Measurements from ENCODE around the gene PRMT3.

The PRMT3 gene

GRCh38 chr11:20450829-20451228, 63.3 kb downstream of the PRMT3 start:
- Histone ChIP-seq H2AFZ (ENCODE audit: low read length) (no peak overlapping the region), H3F3A (ENCODE audit: insufficient read depth, low read length) (no peaks in the 10 kb centered on the region), H3K9ac (ENCODE audit: low read length) (no peak overlapping the region), H3K4me2 (ENCODE audit: low read depth, low read length) (no peak overlapping the region), H3K27me3 (replicated peaks; ENCODE audit: insufficient read depth, low read length) (no peaks in the 10 kb centered on the region), H3K36me3 (replicated peaks; ENCODE audit: insufficient read depth, low read length) (0 out of 2 replicates have a peak, but pooled peaks cover 3% of the 10 kb centered on the region), H3K4me3 (ENCODE audit: low read length) (no peak overlapping the region), H3K79me2 (ENCODE audit: low read length) (no peaks in the 10 kb centered on the region), H3K27ac (ENCODE audit: low read length) (no peak overlapping the region), H3K9me3 (replicated peaks; ENCODE audit: insufficient read depth, low read length) (no peaks in the 10 kb centered on the region), H3K4me1 (ENCODE audit: low read length) (no peaks in the 10 kb centered on the region), H4K20me1 (ENCODE audit: insufficient read depth, low read length) (no peaks in the 10 kb centered on the region), H3K9me2 (replicated peaks; ENCODE audit: insufficient read depth, low read length) (no peaks in the 10 kb centered on the region)
- TF ChIP-seq CTCF (IDR thresholded peaks at IDR 0.05; ENCODE audit: low read length) (no peak), EZH2phosphoT487 (IDR thresholded peaks at IDR 0.05; ENCODE audit: low read length) (no peak), EZH2 (optimal IDR thresholded peaks at IDR 0.05; ENCODE audit: low read depth, low read length) (no peak)
- DNase-seq: no peak

- Histone ChIP-seq H3K4me2 (ENCODE audit: low read depth, low read length) (no peak overlapping the region), H3K36me3 (replicated peaks; ENCODE audit: insufficient read depth, low read length) (0 out of 2 replicates have a peak, but pooled peaks cover 3% of the 10 kb centered on the region)
Measured at GRCh38 chr11:20451568-20451967, 64.1 kb downstream of the PRMT3 start.

GRCh38 chr11:20452585-20452984, 65.1 kb downstream of the PRMT3 start:
- TF ChIP-seq CTCF (IDR thresholded peaks at IDR 0.05; ENCODE audit: low read length): no peak
- no peak for TF ChIP-seq EZH2phosphoT487 (IDR thresholded peaks at IDR 0.05; ENCODE audit: low read length)
- TF ChIP-seq EZH2 (optimal IDR thresholded peaks at IDR 0.05; ENCODE audit: low read depth, low read length): no peak

More at GRCh38 chr11:20451568-20451967, 64.1 kb downstream of the PRMT3 start:
- no peaks in the 10 kb centered on the region for H3F3A ChIP-seq (ENCODE audit: insufficient read depth, low read length)
- no peaks in the 10 kb centered on the region for H3K79me2 ChIP-seq (ENCODE audit: low read length)
- DNase-seq: no peak
- no peak overlapping the region for H3K4me3 ChIP-seq (ENCODE audit: low read length)
- H4K20me1 ChIP-seq (ENCODE audit: insufficient read depth, low read length): no peaks in the 10 kb centered on the region
- H2AFZ ChIP-seq (ENCODE audit: low read length): no peak overlapping the region
- H3K9me3 ChIP-seq (replicated peaks; ENCODE audit: insufficient read depth, low read length): no peaks in the 10 kb centered on the region
- TF ChIP-seq CTCF (IDR thresholded peaks at IDR 0.05; ENCODE audit: low read length) (no peak), EZH2phosphoT487 (IDR thresholded peaks at IDR 0.05; ENCODE audit: low read length) (no peak), EZH2 (optimal IDR thresholded peaks at IDR 0.05; ENCODE audit: low read depth, low read length) (no peak)
- no peak overlapping the region for H3K27ac ChIP-seq (ENCODE audit: low read length)
- no peaks in the 10 kb centered on the region for H3K9me2 ChIP-seq (replicated peaks; ENCODE audit: insufficient read depth, low read length)
- no peak overlapping the region for H3K9ac ChIP-seq (ENCODE audit: low read length)
- H3K27me3 ChIP-seq (replicated peaks; ENCODE audit: insufficient read depth, low read length): no peaks in the 10 kb centered on the region
- H3K4me1 ChIP-seq (ENCODE audit: low read length): no peaks in the 10 kb centered on the region

More at GRCh38 chr11:20452585-20452984, 65.1 kb downstream of the PRMT3 start:
- H3K27me3 ChIP-seq (replicated peaks; ENCODE audit: insufficient read depth, low read length): no peaks in the 10 kb centered on the region
- no peaks in the 10 kb centered on the region for H3K9me2 ChIP-seq (replicated peaks; ENCODE audit: insufficient read depth, low read length)
- 0 out of 2 replicates have a peak, but pooled peaks cover 3% of the 10 kb centered on the region for H3K36me3 ChIP-seq (replicated peaks; ENCODE audit: insufficient read depth, low read length)
- no peaks in the 10 kb centered on the region for H3F3A ChIP-seq (ENCODE audit: insufficient read depth, low read length)
- no peaks in the 10 kb centered on the region for H4K20me1 ChIP-seq (ENCODE audit: insufficient read depth, low read length)
- no peak overlapping the region for H2AFZ ChIP-seq (ENCODE audit: low read length)
- no peak overlapping the region for H3K9ac ChIP-seq (ENCODE audit: low read length)
- no peaks in the 10 kb centered on the region for H3K4me1 ChIP-seq (ENCODE audit: low read length)
- no peak overlapping the region for H3K27ac ChIP-seq (ENCODE audit: low read length)
- no peak overlapping the region for H3K4me2 ChIP-seq (ENCODE audit: low read depth, low read length)
- no peak for DNase-seq
- no peaks in the 10 kb centered on the region for H3K9me3 ChIP-seq (replicated peaks; ENCODE audit: insufficient read depth, low read length)
- no peak overlapping the region for H3K4me3 ChIP-seq (ENCODE audit: low read length)
- H3K79me2 ChIP-seq (ENCODE audit: low read length): no peaks in the 10 kb centered on the region
